ENCODE data around the gene SLC22A13. TPM values are rescaled to one million over a fixed set of nuclear protein-coding genes. Genes with fewer than 3 reads are reported as not detected.
"Not testable (repeated sequence)": the region's sequence is repeated elsewhere in the genome, so short reads cannot be mapped to it uniquely, and the experiment has no call there.

The SLC22A13 gene
- polyA plus RNA-seq (2013, experiment 1 of 2; ENCODE audit: insufficient read length) = 0.12 TPM
- polyA plus RNA-seq (2013, experiment 2 of 2; ENCODE audit: insufficient read length) = 0.06 TPM

- DNase-seq = no peak
Measured at GRCh38 chr3:38265604-38266307, at the start of gene SLC22A13. Gene SLC22A13, plus strand, starts transcription at chr3:38265812. Its CDS starts 49 bp downstream, at chr3:38265861.

- no peak for DNase-seq
Measured at GRCh38 chr3:38219609-38220197, 45.9 kb upstream of the SLC22A13 start.

- DNase-seq = no peak
Measured at GRCh38 chr3:38221005-38221404, 44.6 kb upstream of the SLC22A13 start.

- no peak for DNase-seq
Measured at GRCh38 chr3:38222032-38222634, 43.5 kb upstream of the SLC22A13 start.

GRCh38 chr3:38224357-38224756 lies 41.3 kb upstream of the SLC22A13 start:
- no peak for DNase-seq

GRCh38 chr3:38226273-38226672 lies 39.3 kb upstream of the SLC22A13 start:
- DNase-seq = peak; percentile 33

GRCh38 chr3:38227989-38228388 lies 37.6 kb upstream of the SLC22A13 start:
- DNase-seq = peak; percentile 73

- DNase-seq = peak; percentile 8
Measured at GRCh38 chr3:38229036-38229435, 36.6 kb upstream of the SLC22A13 start.

GRCh38 chr3:38232701-38233100 lies 32.9 kb upstream of the SLC22A13 start:
- no peak for DNase-seq

- DNase-seq = no peak
Measured at GRCh38 chr3:38235466-38235865, 30.1 kb upstream of the SLC22A13 start.

GRCh38 chr3:38238416-38239008 lies 27.1 kb upstream of the SLC22A13 start:
- DNase-seq = no peak

GRCh38 chr3:38242812-38243211 lies 22.8 kb upstream of the SLC22A13 start:
- DNase-seq = not testable (repeated sequence)

- no peak for DNase-seq
Measured at GRCh38 chr3:38245930-38246329, 19.7 kb upstream of the SLC22A13 start.

GRCh38 chr3:38247366-38248035 lies 18.1 kb upstream of the SLC22A13 start:
- DNase-seq = peak; percentile 83

GRCh38 chr3:38250198-38250597 lies 15.4 kb upstream of the SLC22A13 start:
- DNase-seq = no peak

GRCh38 chr3:38251197-38251596 lies 14.4 kb upstream of the SLC22A13 start:
- DNase-seq = no peak

GRCh38 chr3:38253704-38254103 lies 11.9 kb upstream of the SLC22A13 start:
- DNase-seq = no peak

- DNase-seq = no peak
Measured at GRCh38 chr3:38254872-38255271, 10.7 kb upstream of the SLC22A13 start.

- DNase-seq = no peak
Measured at GRCh38 chr3:38255627-38256026, 10.0 kb upstream of the SLC22A13 start.

GRCh38 chr3:38257583-38257982 lies 8.0 kb upstream of the SLC22A13 start:
- DNase-seq = no peak

- DNase-seq = no peak
Measured at GRCh38 chr3:38260474-38260873, 5.1 kb upstream of the SLC22A13 start.

- DNase-seq = no peak
Measured at GRCh38 chr3:38264353-38264771, 1.2 kb upstream of the SLC22A13 start.

GRCh38 chr3:38264779-38265178 lies 833 bp upstream of the SLC22A13 start:
- no peak for DNase-seq
